CD4-positive, alpha-beta T cell treated with Interleukin-15 for 4 hours (primary cell): Measurements from ENCODE around the gene TRIM2.

Experiments used
- DNase-seq: peaks from one replicate; pipeline ENCODE4 v3.0.0-alpha.2; 2020; ENCODE audit warnings: low spot score

The TRIM2 gene

GRCh38 chr4:153249199-153250041 lies 45.2 kb downstream of the TRIM2 start:
- peak; percentile 83 for DNase-seq

DNA sequence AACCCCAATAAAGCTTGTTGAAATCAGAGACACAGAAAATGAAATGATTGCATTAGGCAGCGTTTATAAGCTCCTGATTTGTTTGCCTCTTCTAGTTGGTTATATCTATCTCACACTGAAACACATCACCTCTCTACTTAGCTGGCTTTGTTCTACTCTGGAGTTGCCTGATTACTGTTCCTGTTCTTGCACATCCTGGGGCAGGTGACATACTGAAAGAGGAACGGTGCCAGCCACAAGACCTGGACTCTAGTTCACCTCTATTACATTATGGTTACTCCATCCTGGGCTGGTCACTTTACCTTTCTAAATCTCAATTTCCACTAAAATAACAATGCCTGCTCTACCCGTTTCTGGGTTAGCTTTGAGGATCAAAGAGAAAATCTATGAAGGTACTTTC lies 47.9 kb downstream of the TRIM2 start:
- no peak for DNase-seq

DNA sequence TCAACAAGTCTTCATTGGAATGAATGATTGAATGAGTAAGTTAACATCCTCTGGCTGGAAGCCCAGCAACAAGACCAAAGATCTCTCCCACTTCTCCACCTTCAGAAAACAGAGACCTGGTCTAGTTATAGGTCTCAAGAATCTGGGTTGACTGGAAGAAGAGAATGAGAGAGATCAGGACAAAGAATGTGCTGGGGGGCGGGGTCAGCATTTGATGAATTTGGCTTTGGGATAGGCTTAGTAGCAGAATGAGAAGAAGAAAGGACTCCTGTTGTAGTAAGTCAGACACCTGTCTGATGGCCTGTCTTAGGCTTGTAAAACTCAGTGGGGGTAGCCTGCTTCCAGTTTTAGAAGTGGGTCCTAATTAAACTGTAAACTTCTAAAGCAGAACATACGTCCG lies 51.0 kb downstream of the TRIM2 start:
- no peak for DNase-seq

DNA sequence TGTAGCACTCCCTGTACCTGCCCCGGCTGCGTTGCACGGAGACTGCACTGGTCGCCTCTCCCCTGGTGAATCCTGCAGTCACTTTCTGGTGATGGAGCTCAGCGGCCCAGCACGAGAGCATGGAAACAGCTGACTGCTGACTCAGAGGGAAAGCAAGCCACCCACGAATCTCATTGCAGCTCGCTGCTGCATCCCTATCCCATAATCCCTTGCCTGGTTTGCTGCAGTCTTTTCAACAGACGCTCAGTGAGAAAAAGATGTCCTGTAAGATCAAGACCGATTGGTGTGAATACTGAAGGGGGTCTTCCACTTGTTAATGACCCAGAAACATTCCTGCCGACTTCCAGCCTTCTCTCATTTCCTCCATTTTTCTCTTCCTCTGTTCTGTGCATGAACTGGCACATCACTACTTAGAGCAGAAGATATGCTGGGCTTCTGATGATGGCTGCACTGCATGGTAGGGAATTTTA lies 52.9 kb downstream of the TRIM2 start:
- no peak for DNase-seq

DNA sequence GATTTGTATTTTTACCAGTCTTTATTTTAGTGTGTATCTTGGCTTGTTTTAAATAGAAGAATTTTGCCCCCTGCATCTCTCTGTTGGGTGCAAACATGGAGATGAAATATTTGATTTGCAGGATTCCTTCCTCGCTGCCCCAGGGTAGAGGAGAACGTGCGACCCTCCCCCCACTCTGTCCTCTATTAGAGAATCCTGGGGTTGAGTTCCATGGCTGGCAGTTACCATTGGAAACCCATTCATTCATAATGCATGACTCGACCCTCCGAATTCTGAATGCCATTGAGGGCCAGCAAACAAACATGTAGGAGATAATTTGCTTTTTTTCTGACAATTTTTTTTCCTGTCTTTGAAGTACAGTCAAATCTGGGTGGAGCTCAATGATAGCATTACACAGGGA lies 53.7 kb downstream of the TRIM2 start:
- DNase-seq: no peak

- no peak for DNase-seq
These were observed 54.5 kb downstream of the TRIM2 start for GRCh38 chr4:153258750-153259149.

GRCh38 chr4:153259661-153260060 lies 55.4 kb downstream of the TRIM2 start:
- no peak for DNase-seq

GRCh38 chr4:153260132-153260531 lies 55.9 kb downstream of the TRIM2 start:
- no peak for DNase-seq

DNA sequence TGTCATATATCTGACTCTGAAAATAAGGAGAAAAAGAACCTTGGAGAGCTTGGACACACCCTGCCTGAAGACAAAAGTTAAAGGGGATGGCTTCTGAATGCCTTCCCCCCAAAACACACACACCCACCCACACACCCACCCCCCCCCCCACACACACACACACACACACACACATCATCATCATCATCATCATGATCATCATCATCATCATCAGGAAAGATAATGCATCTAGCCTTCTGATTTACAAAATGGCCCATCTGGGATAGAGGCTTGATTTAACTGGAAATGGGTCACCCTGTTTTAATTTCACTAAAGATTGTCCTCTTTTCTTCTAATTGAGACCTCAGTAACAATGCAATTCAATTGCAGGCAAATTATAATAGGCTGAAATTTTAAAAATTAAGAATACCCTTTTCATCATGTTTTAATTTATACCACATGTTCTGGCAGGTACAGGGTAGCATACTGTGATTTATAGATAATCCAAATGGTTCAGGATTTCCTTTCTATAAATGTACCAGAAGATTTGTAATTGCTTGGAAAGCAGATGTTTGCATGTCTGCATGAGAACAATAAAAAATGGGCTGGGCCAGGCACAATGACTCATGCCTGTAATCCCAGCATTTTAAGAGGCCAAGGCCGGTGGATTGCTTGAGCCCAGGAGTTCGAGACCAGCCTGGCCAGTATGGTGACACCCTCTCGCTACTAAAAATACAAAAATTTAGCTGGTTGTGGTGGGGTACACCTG lies 56.5 kb downstream of the TRIM2 start:
- DNase-seq: no peak

DNA sequence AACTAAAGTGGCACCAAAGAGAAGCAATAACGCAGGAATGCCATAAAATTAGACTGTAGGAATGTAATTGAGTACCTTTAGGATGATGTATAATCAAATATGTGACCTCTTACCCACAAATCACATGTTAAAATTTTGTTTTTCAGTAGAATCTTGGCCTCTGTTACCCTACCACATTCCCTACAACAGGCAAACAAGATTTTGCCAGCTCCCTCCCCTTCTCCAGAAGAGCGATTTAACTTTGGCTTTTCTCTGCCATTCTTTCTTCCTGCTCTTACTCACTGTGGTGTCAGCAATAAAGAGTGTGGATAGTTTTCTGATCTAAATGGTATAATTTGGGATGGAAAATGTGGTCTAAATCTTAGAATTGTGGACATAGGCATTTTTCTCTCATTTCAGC lies 57.2 kb downstream of the TRIM2 start:
- DNase-seq: no peak

- no peak for DNase-seq
These were observed 57.7 kb downstream of the TRIM2 start for GRCh38 chr4:153261914-153262313.

- no peak for DNase-seq
These were observed 61.2 kb downstream of the TRIM2 start for GRCh38 chr4:153265306-153266047.

DNA sequence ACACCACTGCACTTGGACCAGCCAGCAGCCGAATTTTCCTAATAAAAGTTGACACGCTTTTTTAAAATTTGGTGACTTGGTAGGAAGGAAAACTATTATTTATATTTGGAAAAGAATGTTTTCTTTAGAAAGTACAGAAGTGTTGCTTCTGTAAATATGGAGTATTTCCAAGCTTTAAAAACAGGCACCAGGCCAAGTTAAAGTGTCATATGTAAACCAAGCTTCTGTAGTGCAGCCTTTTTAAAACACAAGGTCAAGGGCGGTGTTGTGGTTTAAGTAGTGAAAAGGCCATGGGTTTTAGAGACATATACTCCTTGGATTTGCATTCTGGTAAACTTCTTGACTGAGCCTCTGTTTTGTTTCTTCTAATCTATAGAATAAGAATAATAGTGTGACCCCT lies 62.7 kb downstream of the TRIM2 start:
- DNase-seq: no peak

DNA sequence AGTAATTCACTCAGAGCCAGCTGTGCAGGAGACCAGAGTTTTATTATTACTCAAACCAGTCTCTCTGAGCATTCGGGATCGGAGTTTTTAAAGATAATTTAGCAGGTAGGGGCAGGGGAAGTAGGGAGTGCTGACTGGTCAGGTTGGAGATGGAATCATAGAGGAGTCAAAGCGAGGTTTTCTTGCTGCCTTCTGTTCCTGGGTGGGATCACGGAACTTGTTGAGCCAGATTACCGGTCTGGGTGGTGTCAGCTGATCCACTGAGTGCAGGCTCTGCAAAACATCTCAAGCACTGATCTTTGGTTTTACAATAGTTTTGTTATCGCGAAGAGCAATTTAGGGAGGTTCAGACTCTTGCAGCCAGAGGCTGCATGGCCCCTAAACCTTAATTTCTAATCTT lies 63.6 kb downstream of the TRIM2 start:
- no peak for DNase-seq

DNA sequence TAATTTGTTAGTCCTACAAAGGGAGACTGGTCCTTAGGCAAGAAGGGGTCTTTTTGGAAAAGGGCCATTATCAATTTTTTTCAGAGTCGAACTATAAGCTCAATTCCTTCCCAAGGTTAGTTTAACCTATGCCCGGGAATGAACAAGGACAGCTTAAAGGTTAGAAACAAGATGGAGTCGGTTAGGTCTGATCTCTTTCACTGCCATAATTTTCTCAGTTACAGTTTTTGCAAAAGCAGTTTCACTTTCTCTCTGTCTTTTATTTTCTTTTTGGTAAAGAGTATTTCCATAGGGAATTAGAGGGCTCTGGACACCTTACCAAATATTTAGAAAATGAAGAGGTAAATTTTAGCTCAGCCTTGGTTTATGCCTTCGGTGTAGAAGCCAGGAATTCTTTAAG lies 64.1 kb downstream of the TRIM2 start:
- DNase-seq: no peak

DNA sequence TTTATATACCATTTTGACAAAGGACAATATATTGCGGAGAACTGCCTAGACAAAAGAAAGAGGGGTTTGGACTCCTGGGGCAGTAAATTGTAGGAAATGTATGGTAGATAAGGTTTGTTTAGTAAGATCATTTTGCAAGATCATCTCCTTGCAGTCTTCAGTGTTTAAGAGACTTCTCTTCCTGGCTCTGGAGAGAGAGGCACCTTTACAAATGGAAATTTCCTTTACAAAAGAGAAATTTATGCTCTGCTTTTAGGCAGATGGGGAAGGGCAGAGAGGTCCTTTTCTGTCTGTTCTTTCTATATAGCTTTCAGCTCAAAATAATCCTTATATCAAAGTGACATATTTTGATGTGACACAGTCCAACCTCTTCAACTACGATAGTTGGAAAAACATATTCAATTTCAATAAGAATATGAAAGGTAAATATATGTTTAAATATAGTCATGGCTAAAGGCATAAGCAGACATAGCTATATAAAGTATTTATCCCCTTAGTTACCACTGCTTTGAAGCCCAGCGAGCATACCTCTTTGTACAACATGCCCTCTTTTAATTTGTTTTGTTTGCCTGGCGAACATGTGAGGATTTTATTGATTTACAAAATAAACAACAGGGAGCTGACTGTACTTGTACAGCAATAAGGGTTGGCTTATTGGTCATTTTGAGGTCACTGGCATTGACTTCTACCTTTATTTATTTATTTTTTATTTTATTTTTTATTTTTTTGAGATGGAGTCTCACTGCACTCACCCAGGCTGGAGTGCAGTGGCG lies 65.2 kb downstream of the TRIM2 start:
- no peak for DNase-seq

- DNase-seq: no peak
These were observed 66.1 kb downstream of the TRIM2 start for GRCh38 chr4:153270361-153270760.

GRCh38 chr4:153271820-153272219 lies 67.6 kb downstream of the TRIM2 start:
- no peak for DNase-seq

GRCh38 chr4:153273751-153274150 lies 69.5 kb downstream of the TRIM2 start:
- no peak for DNase-seq

- DNase-seq: no peak
These were observed 70.7 kb downstream of the TRIM2 start for GRCh38 chr4:153274967-153275366.

- DNase-seq: no peak
These were observed 71.4 kb downstream of the TRIM2 start for GRCh38 chr4:153275380-153276276.
